OCI-LY3 (cell line): Measurements from ENCODE around the gene JPH4.

Source experiments
- H2AFZ ChIP-seq: fragments of 200-600, 300-600 bp; shearing (Covaris generic); 2 replicates; pipeline ENCODE4 v1.6.0; 2014; ENCODE audit warnings: antibody characterized with exemption, low read depth, low read length
- H3K27ac ChIP-seq: fragments of 200-600, 300-600 bp; sonication (generic); 2 replicates; pipeline ENCODE4 v1.5.1; 2014; ENCODE audit warnings: mild to moderate bottlenecking, low read length, moderate library complexity, mixed read lengths
- H3K27me3 ChIP-seq: fragments of 200-600, 300-600 bp; sonication (generic); 2 replicates; pipeline ENCODE4 v1.6.1; 2014; ENCODE audit warnings: low read depth, low read length, mixed read lengths
- H3K36me3 ChIP-seq: fragments of 200-600, 300-600 bp; sonication (generic); replicated peaks from 2 replicates; pipeline ENCODE3; 2014; ENCODE audit warnings: low read depth, low read length, mixed read lengths
- H3K4me1 ChIP-seq: fragments of 300-600, 200-600 bp; sonication (generic); 2 replicates; pipeline ENCODE4 v1.6.1; 2014; ENCODE audit warnings: low read length, mixed read lengths
- H3K4me2 ChIP-seq: fragments of 200-600, 300-600 bp; sonication (generic); 2 replicates; pipeline ENCODE4 v1.6.1; 2014; ENCODE audit warnings: low read length, mixed read lengths
- H3K4me3 ChIP-seq: fragments of 300-600, 200-600 bp; sonication (generic); 2 replicates; pipeline ENCODE4 v1.5.1; 2014; ENCODE audit warnings: antibody characterized with exemption, mild to moderate bottlenecking, low read length, moderate library complexity
- H3K79me2 ChIP-seq: fragments of 300-600, 200-600 bp; shearing (Covaris generic); 2 replicates; pipeline ENCODE4 v1.6.1; 2014; ENCODE audit warnings: mild to moderate bottlenecking, low read length, mixed read lengths
- H3K9ac ChIP-seq: fragments of 300-600, 200-600 bp; shearing (Covaris generic); 2 replicates; pipeline ENCODE4 v1.6.0; 2014; ENCODE audit warnings: mild to moderate bottlenecking, low read length, moderate library complexity
- H3K9me3 ChIP-seq: fragments of 200-600, 300-600 bp; shearing (Covaris generic); 2 replicates; pipeline ENCODE4 v1.6.1; 2014; ENCODE audit warnings: low read length, mixed read lengths; ENCODE audit not compliant: insufficient read depth
- H4K20me1 ChIP-seq: fragments of 200-600, 300-600 bp; sonication (generic); 2 replicates; pipeline ENCODE4 v1.6.1; 2016; ENCODE audit warnings: low read length, mixed read lengths; ENCODE audit not compliant: insufficient read depth
- CTCF ChIP-seq: fragments of 200-600, 300-600 bp; sonication (generic); IDR thresholded peaks from 2 replicates; pipeline ENCODE4 v1.5.1; 2014; ENCODE audit warnings: antibody characterized with exemption, low read length, low read depth
- EZH2phosphoT487 ChIP-seq: fragments of 200-600 bp; shearing (Covaris generic); IDR thresholded peaks from 2 replicates; pipeline ENCODE4 v1.6.1; 2018; ENCODE audit warnings: antibody characterized with exemption, mixed run types, low read depth

JPH4 gene

GRCh38 chr14:23603103-23603502 lies 24.5 kb upstream of the JPH4 start:
- H3K9ac ChIP-seq = no peak overlapping the region
- no peak overlapping the region for H3K27ac ChIP-seq
- H3K79me2 ChIP-seq = no peaks in the 10 kb centered on the region
- H3K4me1 ChIP-seq = peaks cover 8% of the 10 kb centered on the region
- H2AFZ ChIP-seq = no peak overlapping the region
- H3K4me3 ChIP-seq = no peak overlapping the region
- no peaks in the 10 kb centered on the region for H4K20me1 ChIP-seq
- H3K27me3 ChIP-seq = peaks cover 6% of the 10 kb centered on the region; the same call in 1 of the 2 replicates
- H3K36me3 ChIP-seq = no peaks in the 10 kb centered on the region
- no peaks in the 10 kb centered on the region for H3K9me3 ChIP-seq
- H3K4me2 ChIP-seq = no peak overlapping the region
- no peak for TF ChIP-seq EZH2phosphoT487
- no peak for TF ChIP-seq CTCF

- H3K27ac ChIP-seq = no peak overlapping the region
- no peak overlapping the region for H3K4me3 ChIP-seq
- no peak overlapping the region for H3K4me2 ChIP-seq
- peaks cover 8% of the 10 kb centered on the region for H3K4me1 ChIP-seq
- H3K9ac ChIP-seq = no peak overlapping the region
- no peak overlapping the region for H2AFZ ChIP-seq
- H4K20me1 ChIP-seq = no peaks in the 10 kb centered on the region
- peaks cover 5% of the 10 kb centered on the region; the same call in 1 of the 2 replicates for H3K27me3 ChIP-seq
- no peaks in the 10 kb centered on the region for H3K9me3 ChIP-seq
- TF ChIP-seq CTCF (no peak), EZH2phosphoT487 (no peak)
- H3K79me2 ChIP-seq = no peaks in the 10 kb centered on the region
- H3K36me3 ChIP-seq = no peaks in the 10 kb centered on the region
These were observed 23.8 kb upstream of the JPH4 start for GRCh38 chr14:23602181-23603095.

GRCh38 chr14:23601845-23602180 lies 23.2 kb upstream of the JPH4 start:
- H3K79me2 ChIP-seq = no peaks in the 10 kb centered on the region
- peaks cover 8% of the 10 kb centered on the region for H3K4me1 ChIP-seq
- no peak overlapping the region for H3K9ac ChIP-seq
- H3K4me2 ChIP-seq = no peak overlapping the region
- no peaks in the 10 kb centered on the region for H3K27me3 ChIP-seq
- H3K9me3 ChIP-seq = no peaks in the 10 kb centered on the region
- no peak overlapping the region for H2AFZ ChIP-seq
- no peaks in the 10 kb centered on the region for H3K36me3 ChIP-seq
- no peak overlapping the region for H3K27ac ChIP-seq
- no peaks in the 10 kb centered on the region for H4K20me1 ChIP-seq
- TF ChIP-seq EZH2phosphoT487 = no peak
- TF ChIP-seq CTCF = no peak
- no peak overlapping the region for H3K4me3 ChIP-seq

GRCh38 chr14:23601424-23601823 lies 22.8 kb upstream of the JPH4 start:
- Histone ChIP-seq H3K4me1 (peaks cover 7% of the 10 kb centered on the region), H3K4me3 (no peak overlapping the region), H4K20me1 (no peaks in the 10 kb centered on the region), H2AFZ (no peak overlapping the region), H3K27ac (no peak overlapping the region), H3K9ac (no peak overlapping the region), H3K4me2 (no peak overlapping the region), H3K9me3 (no peaks in the 10 kb centered on the region), H3K27me3 (no peaks in the 10 kb centered on the region), H3K79me2 (no peaks in the 10 kb centered on the region), H3K36me3 (no peaks in the 10 kb centered on the region)
- TF ChIP-seq CTCF (no peak), EZH2phosphoT487 (no peak)
